Memory B cell (primary cell): ENCODE results near the gene TRAF3IP1.

Source experiments
- ATAC-seq: fragments of 150-1000 bp; cut with Tn5 transposase; 2 replicates; pipeline ENCODE4 v1.10.0; 2021; ENCODE audit warnings: low read depth, mild to moderate bottlenecking, moderate library complexity
- DNase-seq, 2 donors: peaks; one replicate each; pipeline ENCODE4 v3.0.0; 2022; ENCODE audit warnings: low spot score in 2 of 2
- H3K27ac Mint-ChIP-seq: one replicate; pipeline ENCODE4 v1.8.0; 2022; ENCODE audit warnings: mild to moderate bottlenecking, moderate library complexity, mixed read lengths
- H3K27me3 Mint-ChIP-seq: one replicate; pipeline ENCODE4 v1.8.0; 2022; ENCODE audit warnings: mixed read lengths
- H3K36me3 Mint-ChIP-seq: one replicate; pipeline ENCODE4 v1.8.0; 2022; ENCODE audit warnings: mild to moderate bottlenecking, mixed read lengths
- H3K4me1 Mint-ChIP-seq: one replicate; pipeline ENCODE4 v1.8.0; 2022; ENCODE audit warnings: mixed read lengths
- H3K4me3 Mint-ChIP-seq: one replicate; pipeline ENCODE4 v1.8.0; 2022; ENCODE audit warnings: mild to moderate bottlenecking, moderate library complexity, mixed read lengths
- H3K9me3 Mint-ChIP-seq: one replicate; pipeline ENCODE4 v1.8.0; 2022; ENCODE audit warnings: mixed read lengths

Gene TRAF3IP1

DNA sequence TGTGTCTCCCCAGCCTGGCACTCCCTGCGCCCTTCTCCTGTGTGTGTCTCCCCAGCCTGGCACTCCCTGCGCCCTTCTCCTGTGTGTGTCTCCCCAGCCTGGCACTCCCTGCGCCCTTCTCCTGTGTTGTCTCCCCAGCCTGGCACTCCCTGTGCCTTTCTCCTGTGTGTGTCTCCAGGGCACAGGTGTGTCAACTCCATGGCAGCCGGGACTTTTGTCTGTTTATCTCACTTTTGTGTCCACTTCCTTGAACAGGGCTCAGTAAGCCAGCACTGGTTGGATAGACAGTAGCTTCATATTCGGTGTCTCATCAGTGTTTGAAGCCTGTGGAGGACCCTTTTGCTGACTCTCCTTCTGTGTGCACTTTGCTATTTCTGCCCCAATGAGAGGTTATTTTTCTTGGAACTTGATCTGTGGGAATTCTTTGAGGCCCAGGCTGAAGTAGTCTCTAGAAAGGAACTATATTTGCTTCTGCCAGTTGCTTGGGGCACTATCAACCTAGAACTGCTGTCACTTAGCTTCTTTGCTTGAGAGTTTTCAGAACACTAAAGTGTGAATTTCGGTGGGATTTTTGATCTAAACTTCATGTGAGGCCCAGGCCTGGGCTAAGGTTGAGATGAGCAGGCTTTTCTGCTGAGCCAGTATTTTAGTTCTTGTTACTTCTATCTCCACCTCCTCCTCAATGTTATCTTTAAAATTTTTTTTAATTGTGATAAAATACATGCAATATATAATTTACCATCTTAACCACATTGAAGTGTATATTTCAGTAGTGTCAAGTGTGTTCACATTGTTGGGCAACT, 98.1 kb downstream of the TRAF3IP1 start:
- Mint-ChIP-seq H3K27ac (no peak overlapping the region), H3K27me3 (no peaks in the 10 kb centered on the region), H3K9me3 (peaks cover 7% of the 10 kb centered on the region), H3K36me3 (peaks cover 12% of the 10 kb centered on the region), H3K4me1 (no peaks in the 10 kb centered on the region), H3K4me3 (no peak overlapping the region)
- no peak for DNase-seq
- no peak for ATAC-seq

DNA sequence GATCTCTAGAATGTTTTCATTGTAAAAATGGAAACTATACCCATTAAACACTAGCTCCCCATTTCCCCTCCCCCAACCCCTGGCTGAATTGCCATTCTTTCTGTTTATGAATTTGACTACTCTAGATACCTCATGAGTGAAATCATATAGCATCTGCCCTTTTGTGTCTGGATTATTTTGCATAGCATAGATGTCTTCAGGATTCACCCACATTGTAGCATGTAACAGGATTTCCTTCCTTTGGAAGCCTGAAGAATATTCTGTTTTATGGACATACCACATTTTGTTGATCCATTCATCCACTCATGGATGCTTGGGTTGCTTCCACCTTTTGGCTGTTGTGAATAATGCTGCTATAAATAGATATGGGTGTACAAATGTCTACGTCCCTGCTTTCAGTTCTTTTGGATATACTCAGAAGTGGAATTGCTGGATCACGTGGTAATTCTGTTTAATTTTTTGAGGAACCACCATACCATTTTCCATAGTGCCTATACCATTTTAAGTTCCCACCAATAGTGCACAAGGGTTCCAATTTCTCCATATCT, 98.8 kb downstream of the TRAF3IP1 start:
- H3K27me3 Mint-ChIP-seq = no peaks in the 10 kb centered on the region
- ATAC-seq = no peak

DNA sequence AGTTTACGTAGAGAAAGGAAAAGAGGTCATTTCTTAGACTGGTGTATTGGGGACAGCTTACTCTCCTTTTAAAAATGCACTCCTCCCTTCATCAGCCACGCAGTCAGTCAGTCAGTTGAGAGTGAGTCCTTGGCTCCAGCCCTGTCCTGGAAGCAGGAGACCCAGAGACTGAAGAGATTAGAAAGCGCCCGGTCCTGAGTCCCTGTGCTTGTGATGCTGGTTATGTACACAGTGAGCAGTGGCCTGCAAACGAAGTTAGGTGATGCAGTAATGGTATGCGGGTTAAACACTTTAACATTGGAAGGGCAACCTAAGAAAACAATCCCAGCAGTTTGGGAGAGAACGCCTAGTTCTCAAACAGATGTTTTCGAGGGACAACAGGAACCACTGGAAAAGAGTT, 100.1 kb downstream of the TRAF3IP1 start:
- Mint-ChIP-seq H3K9me3 (peaks cover 7% of the 10 kb centered on the region), H3K4me1 (peaks cover 2% of the 10 kb centered on the region), H3K27me3 (no peaks in the 10 kb centered on the region), H3K4me3 (no peak overlapping the region), H3K27ac (no peak overlapping the region), H3K36me3 (peaks cover 12% of the 10 kb centered on the region)
- DNase-seq = no peak
- ATAC-seq = no peak

More for the DNA sequence above, 98.8 kb downstream of the TRAF3IP1 start:
- DNase-seq = no peak
- H3K27ac Mint-ChIP-seq = no peak overlapping the region
- no peaks in the 10 kb centered on the region for H3K4me1 Mint-ChIP-seq
- peaks cover 7% of the 10 kb centered on the region for H3K9me3 Mint-ChIP-seq
- no peak overlapping the region for H3K4me3 Mint-ChIP-seq
- peaks cover 12% of the 10 kb centered on the region for H3K36me3 Mint-ChIP-seq

DNA sequence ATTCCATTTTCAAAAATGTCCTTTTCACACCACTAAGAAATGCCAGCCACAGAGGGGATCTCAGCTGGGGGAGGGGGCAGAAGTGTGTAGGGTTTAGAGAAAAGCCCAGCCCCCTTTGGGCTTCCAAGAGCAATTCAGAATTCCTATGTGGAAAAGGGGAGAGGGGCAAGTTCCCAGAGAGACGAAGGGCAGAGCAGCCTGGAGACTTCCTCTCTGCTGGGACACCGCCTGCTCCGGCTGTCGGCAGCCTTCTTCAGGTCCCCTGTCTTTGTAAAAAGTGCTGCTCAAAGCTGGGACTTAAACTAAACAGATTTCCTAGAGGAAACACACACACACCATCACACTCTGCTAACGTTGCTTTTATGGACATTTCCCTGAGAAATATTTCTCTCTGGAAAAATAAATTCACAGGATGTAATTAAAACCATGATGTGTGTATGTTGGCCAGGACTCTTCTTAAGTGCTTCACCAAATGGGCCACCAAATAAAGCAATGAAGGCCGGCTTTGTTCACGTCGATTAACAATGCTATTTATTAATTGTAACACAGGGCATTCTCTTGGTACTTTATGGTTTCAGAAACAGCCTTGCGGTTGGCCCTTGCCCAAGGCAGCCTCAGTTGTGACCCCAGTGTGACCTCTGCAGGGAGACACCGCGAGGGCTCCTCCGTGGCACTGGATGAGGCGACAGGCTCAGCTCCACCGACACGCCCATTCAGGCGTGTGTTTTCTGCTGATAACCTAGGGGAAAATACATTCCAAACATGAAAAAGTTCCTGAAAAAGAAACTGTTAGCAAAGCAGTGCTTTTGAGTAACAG, 100.8 kb downstream of the TRAF3IP1 start:
- H3K27ac Mint-ChIP-seq = no peak overlapping the region
- H3K4me3 Mint-ChIP-seq = no peak overlapping the region

DNA sequence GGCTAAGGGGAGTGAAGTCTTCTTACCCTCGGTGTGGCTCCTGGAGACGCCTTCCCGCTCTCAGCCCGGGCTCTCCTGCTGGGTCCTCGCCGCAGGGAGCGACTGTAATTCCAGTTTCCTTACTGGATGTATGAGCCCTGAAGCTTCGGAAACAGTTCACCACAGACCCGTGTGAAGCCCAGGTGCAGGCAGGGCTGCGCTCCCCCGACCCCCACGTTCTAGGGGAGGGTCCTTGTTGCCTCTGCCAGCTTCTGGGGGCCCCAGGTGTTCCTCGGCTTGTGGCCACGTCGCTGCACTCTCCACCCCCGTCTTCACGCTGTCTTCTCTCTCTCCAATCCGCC, 101.3 kb downstream of the TRAF3IP1 start:
- peaks cover 7% of the 10 kb centered on the region for H3K4me1 Mint-ChIP-seq
- peaks cover 2% of the 10 kb centered on the region for H3K9me3 Mint-ChIP-seq
- no peak overlapping the region for H3K27ac Mint-ChIP-seq
- H3K27me3 Mint-ChIP-seq = no peaks in the 10 kb centered on the region
- no peak overlapping the region for H3K4me3 Mint-ChIP-seq
- H3K36me3 Mint-ChIP-seq = peaks cover 4% of the 10 kb centered on the region
- DNase-seq (no peak), ATAC-seq (no peak)

More for the DNA sequence above, 100.8 kb downstream of the TRAF3IP1 start:
- ATAC-seq (no peak), DNase-seq (no peak)
- H3K4me1 Mint-ChIP-seq = peaks cover 5% of the 10 kb centered on the region
- H3K9me3 Mint-ChIP-seq = peaks cover 4% of the 10 kb centered on the region
- peaks cover 8% of the 10 kb centered on the region for H3K36me3 Mint-ChIP-seq
- H3K27me3 Mint-ChIP-seq = no peaks in the 10 kb centered on the region

DNA sequence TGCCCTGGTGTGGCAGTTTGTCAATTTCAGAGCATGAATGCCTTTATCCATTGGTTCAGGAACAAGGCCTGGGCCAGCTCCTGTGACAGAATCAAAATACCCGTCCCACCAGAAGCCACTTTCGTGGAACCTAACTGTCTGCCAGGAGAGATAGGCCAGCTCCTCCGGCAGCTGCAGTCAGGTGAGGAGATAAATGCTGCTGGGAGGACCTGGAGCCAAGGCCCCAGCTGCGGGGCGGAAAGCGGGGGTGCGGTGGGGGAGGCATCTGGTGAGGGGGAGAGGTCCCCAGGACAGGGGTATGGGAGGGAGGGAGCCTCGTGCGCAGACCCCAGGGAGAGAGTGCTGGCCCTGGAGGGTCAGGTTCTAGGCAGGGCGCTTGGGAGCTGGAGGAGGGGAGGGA, 102.0 kb downstream of the TRAF3IP1 start:
- H3K36me3 Mint-ChIP-seq = peaks cover 2% of the 10 kb centered on the region
- H3K9me3 Mint-ChIP-seq = no peaks in the 10 kb centered on the region
- no peak overlapping the region for H3K4me3 Mint-ChIP-seq
- H3K27me3 Mint-ChIP-seq = no peaks in the 10 kb centered on the region
- peaks cover 7% of the 10 kb centered on the region for H3K4me1 Mint-ChIP-seq
- DNase-seq (no peak), ATAC-seq (no peak)
- H3K27ac Mint-ChIP-seq = no peak overlapping the region

DNA sequence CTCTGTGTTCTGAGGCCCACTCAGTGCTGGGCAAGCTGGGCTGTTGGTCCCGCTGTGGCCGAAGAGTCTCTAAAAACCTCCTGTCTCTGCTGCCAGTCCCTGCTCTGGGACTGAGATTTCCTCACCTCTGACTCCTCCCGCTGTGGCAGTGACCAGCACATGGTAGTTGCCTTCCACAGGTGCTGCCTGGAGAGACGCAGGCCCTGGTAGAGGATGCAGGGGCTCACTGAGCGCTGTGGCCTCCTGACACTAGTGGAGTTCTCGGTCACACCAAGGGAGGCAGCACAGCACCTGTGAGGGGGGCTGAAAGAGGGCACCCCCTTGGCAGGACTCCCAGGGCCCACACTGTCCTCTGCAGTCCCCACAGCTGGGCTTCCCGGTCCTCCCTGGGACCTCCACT, 102.6 kb downstream of the TRAF3IP1 start:
- H3K36me3 Mint-ChIP-seq = peaks cover 2% of the 10 kb centered on the region
- H3K27ac Mint-ChIP-seq = no peak overlapping the region
- no peak overlapping the region for H3K4me3 Mint-ChIP-seq
- H3K4me1 Mint-ChIP-seq = peaks cover 14% of the 10 kb centered on the region
- no peaks in the 10 kb centered on the region for H3K9me3 Mint-ChIP-seq
- DNase-seq = no peak
- no peak for ATAC-seq
- H3K27me3 Mint-ChIP-seq = no peaks in the 10 kb centered on the region

DNA sequence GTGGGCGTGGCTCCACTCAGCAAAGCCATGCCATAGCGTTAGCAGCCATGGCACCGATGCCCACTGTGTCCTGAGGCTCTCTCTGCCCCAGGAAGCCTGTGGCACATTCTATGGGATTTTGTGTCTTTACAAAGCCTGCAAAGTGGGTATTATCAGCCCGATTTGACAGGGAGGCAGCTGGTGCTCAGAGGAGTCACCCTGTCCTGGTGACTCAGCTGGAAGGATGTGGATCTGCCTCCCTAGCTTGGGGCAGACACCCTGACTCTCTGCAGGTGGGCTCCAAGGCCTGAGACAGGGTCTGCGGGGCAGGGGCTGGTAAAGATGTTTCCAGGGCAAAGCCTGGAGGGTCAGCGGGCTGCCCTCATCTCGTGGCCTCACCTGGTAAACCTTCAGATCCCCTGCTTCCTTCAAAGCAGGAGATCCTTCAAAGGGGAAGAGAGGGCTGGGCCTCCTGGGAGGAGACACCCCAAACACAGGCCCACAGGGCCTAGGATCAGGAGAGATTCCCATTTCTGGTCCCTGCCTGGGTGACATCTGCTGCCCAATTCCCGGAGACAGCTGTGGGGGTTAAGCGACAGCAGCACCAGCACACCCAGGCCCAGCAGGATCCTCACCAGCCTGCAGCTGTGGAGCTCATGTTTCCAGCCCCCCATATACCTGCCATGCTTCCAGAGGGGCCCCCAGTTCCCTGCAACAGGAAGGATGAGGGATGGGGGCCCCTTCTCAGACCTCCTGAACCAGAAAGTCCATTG, 103.4 kb downstream of the TRAF3IP1 start:
- ATAC-seq = no peak
- no peak overlapping the region for H3K27ac Mint-ChIP-seq
- H3K27me3 Mint-ChIP-seq = no peaks in the 10 kb centered on the region
- H3K4me1 Mint-ChIP-seq = peaks cover 17% of the 10 kb centered on the region
- no peaks in the 10 kb centered on the region for H3K36me3 Mint-ChIP-seq
- DNase-seq = no peak
- H3K9me3 Mint-ChIP-seq = no peaks in the 10 kb centered on the region
- H3K4me3 Mint-ChIP-seq = no peak overlapping the region

DNA sequence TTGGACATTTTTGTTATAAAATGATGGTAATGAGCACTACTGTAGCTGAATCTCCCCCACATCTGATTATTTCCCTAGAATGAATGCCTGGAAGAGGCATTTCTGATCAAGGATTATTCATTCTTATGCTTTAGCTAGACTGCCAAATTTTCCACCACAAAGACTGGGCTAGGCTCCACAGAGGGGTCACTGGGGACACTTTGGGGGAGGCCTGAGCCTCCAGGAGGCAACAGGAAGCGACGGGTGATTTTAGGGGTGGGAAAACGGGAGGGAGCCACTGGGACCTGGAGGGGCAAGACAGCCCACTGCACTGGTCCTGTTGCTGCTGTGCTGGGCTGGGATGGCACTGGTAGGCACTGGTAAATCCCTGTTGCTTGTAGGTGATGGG, 104.0 kb downstream of the TRAF3IP1 start:
- H3K27ac Mint-ChIP-seq = no peak overlapping the region
- ATAC-seq (no peak), DNase-seq (no peak)
- H3K36me3 Mint-ChIP-seq = no peaks in the 10 kb centered on the region
- no peaks in the 10 kb centered on the region for H3K27me3 Mint-ChIP-seq
- peaks cover 19% of the 10 kb centered on the region for H3K4me1 Mint-ChIP-seq
- H3K9me3 Mint-ChIP-seq = no peaks in the 10 kb centered on the region
- H3K4me3 Mint-ChIP-seq = no peak overlapping the region

DNA sequence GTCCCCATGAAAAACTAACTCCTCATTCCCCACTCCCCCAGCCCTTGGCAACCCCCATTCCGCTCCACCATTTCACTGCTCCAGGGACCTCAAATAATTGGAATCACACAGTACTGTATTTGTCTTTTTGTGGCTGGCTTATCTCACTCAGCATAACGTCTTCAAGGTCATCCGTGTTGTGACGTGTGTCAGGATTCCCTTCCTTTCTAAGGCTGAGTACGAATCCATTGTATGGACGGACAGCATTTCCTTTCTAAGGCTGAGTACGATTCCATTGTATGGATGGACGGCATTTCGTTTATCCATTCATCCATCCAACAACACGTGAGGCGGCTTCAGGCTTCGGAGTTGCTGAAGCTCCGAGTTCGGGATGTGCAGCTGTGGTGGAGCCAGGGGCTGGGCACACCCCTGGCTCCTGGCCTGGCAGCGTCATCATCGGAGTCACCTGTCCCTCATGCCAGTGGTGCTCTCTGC, 105.2 kb downstream of the TRAF3IP1 start:
- Mint-ChIP-seq H3K4me3 (peak overlapping the region; percentile 25), H3K36me3 (peaks cover 6% of the 10 kb centered on the region), H3K9me3 (no peaks in the 10 kb centered on the region), H3K27ac (no peak overlapping the region), H3K4me1 (peaks cover 26% of the 10 kb centered on the region), H3K27me3 (no peaks in the 10 kb centered on the region)
- ATAC-seq (no peak), DNase-seq (no peak)

DNA sequence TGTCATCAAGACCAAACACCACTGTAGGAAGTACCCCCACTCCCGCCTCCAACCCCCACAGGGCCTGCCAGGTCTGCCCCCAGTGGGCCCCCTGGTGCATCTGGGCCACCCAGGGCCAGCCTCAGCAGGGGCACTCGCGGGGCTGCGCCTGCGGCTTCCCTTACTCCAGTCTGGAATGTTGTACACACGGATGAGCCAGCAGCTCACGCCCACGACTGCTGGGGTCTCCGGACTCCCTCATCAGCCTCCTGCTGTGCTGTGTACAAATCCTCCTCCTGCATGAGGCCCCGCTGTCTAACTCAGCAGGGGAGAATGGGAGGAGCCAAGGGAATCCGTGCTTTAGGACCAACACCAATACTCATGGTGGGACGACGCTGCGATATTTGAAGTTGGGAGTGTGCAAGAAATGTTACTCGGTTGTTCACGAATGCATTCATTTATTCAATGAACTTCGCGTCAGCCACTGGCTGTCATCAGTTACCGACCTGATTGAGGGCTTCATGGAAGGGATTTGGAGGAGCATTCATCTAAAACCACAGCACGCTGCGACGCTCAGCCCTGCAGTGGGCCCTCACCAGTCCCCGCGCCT, 105.8 kb downstream of the TRAF3IP1 start:
- peak overlapping the region; percentile 89 for H3K4me3 Mint-ChIP-seq
- H3K36me3 Mint-ChIP-seq = peaks cover 10% of the 10 kb centered on the region
- H3K27me3 Mint-ChIP-seq = no peaks in the 10 kb centered on the region
- peak; percentile 35 for ATAC-seq
- no peaks in the 10 kb centered on the region for H3K9me3 Mint-ChIP-seq
- H3K27ac Mint-ChIP-seq = peak overlapping the region; percentile 86
- DNase-seq = no peak
- peaks cover 29% of the 10 kb centered on the region for H3K4me1 Mint-ChIP-seq

DNA sequence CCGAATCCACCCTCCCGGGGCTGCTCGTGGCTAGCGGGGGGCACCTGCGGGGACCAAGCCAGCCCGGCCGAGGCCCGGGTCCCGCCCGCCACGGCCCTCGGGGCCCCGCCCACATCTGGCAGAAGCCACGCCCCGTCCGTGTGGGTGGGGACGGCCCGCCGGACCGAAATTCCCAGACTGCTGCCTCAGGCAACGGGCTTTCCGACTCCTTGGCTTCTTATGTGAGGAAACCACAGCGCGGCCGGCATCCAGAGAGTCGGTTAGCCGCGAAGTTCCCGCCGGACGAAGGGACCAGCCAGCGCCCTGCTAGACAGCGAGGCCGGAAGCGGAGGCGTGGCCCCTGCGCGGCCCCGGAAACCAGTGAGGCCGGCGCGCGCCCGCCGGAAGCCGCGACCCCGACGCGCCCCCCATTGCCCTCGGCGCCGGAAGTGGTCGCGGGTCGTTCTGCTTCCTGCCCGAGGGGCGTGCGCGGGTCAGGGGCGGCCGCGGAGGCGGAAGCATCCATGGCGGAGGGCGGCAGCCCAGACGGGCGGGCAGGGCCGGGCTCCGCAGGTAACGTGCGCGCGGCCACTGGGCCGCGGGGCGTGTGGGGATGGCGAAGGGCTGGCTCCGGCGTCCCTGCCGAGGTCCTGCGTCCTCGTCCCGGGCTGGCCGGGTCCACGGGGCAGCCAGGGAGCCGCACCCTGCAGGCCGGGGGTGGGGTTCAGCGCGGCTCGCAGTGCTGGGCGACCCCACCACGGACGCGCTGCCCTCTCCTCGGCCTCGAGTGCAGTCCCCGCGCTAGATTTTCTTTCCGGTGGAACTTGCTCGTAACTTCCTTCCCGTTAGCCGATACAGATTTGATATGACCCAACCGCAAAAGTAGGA, 106.5 kb downstream of the TRAF3IP1 start, which contains the start of gene ASB1:
TSS of gene ASB1 (plus strand) at position 360 of the 867 bp plus-strand sequence. CDS start at position 504, 144 bp downstream.
- Mint-ChIP-seq H3K36me3 (peaks cover 12% of the 10 kb centered on the region), H3K9me3 (no peaks in the 10 kb centered on the region), H3K4me3 (peak within 1 kb of the TSS; percentile 89), H3K27ac (peak within 1 kb of the TSS; percentile 90), H3K27me3 (no peaks in the 10 kb centered on the region), H3K4me1 (peaks cover 34% of the 10 kb centered on the region)
- DNase-seq (peak; percentile 70 to 84), ATAC-seq (peak; percentile 80)
